Inflammatory macrophage (primary cell): ENCODE measurements around the gene BAZ2A.
"Not testable (repeated sequence)": the region's sequence is repeated elsewhere in the genome, so short reads cannot be mapped to it uniquely, and the experiment has no call there.

Experiments
- DNase-seq, 2 donors: peaks; one replicate each; pipeline ENCODE4 v3.0.0-alpha.2; 2020 to 2022
- total RNA-seq, 18 experiments: gene quantifications; one replicate each; lab custom pipeline; 2026; ENCODE audit warnings: mixed read lengths in 6 of 18, inconsistent platforms in 2 of 18; lab: John Stamatoyannopoulos, UW

The BAZ2A gene
- total RNA-seq: 23.4 to 187 (median 40.9) reads per million in 18 experiments

DNA sequence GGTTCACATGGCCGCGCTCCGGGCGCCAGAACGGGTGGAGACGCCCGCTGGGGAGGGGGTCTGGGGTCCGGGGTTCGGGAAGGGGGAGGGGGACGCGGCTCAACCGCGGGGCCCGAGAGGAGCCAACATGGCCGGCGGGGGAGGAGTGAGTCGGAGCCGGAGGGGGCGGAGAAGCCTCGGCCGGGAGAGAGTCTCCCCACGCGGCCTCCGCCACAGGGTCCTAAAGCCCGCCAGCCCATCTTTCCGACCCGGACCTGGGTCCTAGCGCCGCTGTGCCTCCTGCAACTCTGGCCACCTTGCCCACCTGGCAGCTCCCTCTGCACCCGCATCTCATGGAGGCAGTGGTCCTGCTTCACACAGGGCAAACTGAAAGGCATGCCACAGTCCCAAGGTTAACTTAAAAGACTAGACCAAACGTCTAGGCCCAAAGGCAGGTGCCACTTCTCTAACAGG is at the start of gene BAZ2A:
Gene BAZ2A (minus strand): TSS at position 147 of the 453 bp plus-strand sequence. CDS start 12,796 bp downstream, outside the sequence.
- DNase-seq: peak; percentile 65 to 80

- DNase-seq: no peak
Observed at GRCh38 chr12:56678852-56679251, 48.7 kb upstream of the BAZ2A start.

- no peak for DNase-seq
Observed at GRCh38 chr12:56677680-56678079, 47.6 kb upstream of the BAZ2A start.

- DNase-seq: no peak
Observed at GRCh38 chr12:56676851-56677580, 46.9 kb upstream of the BAZ2A start.

DNA sequence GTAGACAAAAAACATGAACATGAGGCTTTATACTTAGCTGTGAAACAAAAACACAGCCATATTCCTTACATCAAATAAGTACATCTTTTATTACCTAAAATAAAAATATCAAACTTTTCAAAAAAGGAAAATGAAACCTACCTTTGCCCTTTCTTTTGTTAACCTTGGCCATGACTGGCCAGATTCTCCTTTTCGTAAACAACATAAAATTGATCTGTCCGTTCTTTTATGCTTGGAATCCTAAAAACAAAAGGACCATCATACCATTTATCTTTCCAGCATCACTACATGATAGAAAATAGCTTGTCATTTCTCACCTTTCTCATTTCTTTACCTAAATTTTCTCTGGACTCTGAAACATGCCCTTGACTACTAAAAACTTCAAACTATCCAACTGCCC is 41.5 kb upstream of the BAZ2A start:
- DNase-seq: no peak

DNA sequence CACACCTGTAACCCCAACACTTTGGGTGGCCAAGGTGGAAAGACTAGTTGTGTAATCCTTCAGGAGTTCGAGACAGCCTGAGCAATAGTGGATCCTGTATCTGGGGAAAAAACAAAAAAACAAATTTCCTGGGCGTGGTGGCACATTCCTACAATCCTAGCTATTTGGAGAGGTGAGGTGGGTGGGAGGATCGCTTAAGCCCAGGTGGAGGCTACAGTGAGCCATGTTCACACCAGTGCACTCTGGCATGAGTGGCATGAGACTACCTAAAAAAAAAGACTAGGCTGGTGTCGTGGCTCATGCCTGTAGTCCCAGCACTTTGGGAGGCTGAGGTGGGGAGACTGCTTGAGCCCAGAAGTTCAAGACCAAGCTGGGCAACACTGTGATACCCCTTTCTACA is 40.7 kb upstream of the BAZ2A start:
- no peak for DNase-seq

GRCh38 chr12:56668197-56668457 is 38.0 kb upstream of the BAZ2A start:
- no peak for DNase-seq

- DNase-seq: no peak
Observed at GRCh38 chr12:56661979-56662638, 32.0 kb upstream of the BAZ2A start.

DNA sequence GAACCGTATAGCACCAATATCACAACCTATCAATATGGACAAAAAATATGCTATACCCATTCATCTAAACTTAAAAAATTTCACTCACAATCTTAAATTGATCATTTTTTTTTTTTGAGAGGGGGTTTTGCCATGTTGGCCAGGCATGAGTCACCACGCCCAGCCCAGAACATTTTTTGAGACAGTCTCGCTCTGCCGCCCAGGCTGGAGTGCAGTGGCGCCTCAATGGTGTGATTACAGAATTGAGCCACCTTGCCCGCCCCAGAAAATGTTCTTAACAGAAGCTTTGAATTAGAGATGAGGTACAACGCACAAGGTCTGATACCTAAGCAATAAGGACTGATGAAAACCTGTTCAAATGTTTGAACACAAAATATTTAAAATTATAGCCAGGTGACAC is 31.4 kb upstream of the BAZ2A start:
- no peak for DNase-seq

DNA sequence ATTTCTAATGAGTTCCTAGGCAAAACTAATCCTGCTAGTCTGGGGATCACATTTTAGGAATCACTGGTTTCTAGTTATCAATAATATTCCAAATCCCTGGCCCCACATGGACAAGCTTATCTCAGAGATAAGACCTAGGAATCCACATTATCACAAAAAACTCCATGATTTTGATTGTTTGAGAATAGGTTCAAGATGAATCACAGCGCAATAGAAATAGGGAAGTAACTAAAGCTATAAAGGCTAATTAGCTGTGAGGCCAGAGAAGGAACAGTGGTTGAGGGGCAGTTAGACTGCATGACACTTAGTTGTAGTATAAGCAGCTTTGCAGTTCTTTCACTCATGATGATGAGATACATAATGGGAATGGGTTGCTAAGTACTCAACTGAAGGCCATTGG is 28.8 kb upstream of the BAZ2A start:
- DNase-seq: peak; percentile 19 to 33

- DNase-seq: no peak
Observed at GRCh38 chr12:56657416-56658379, 27.6 kb upstream of the BAZ2A start.

GRCh38 chr12:56653781-56654180 is 23.7 kb upstream of the BAZ2A start:
- not testable (repeated sequence) for DNase-seq

DNA sequence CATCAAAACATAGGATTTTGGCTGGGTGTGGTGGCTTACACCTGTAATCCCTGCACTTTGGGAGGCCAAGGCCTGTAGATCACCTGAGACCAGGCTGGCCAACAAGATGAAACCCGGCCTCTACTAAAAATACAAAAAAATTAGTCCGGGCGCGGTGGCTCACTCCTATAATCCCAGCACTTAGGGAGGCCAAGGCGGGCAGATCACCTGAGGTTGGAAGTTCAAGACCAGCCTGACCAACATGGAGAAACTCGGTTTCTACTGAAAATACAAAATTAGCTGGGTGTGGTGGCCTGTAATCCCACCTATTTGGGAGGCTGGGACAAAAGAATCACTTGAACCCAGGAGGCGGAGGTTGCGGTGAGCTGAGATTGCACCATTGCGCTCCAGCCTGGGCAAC is 17.9 kb upstream of the BAZ2A start:
- DNase-seq: not testable (repeated sequence)

DNA sequence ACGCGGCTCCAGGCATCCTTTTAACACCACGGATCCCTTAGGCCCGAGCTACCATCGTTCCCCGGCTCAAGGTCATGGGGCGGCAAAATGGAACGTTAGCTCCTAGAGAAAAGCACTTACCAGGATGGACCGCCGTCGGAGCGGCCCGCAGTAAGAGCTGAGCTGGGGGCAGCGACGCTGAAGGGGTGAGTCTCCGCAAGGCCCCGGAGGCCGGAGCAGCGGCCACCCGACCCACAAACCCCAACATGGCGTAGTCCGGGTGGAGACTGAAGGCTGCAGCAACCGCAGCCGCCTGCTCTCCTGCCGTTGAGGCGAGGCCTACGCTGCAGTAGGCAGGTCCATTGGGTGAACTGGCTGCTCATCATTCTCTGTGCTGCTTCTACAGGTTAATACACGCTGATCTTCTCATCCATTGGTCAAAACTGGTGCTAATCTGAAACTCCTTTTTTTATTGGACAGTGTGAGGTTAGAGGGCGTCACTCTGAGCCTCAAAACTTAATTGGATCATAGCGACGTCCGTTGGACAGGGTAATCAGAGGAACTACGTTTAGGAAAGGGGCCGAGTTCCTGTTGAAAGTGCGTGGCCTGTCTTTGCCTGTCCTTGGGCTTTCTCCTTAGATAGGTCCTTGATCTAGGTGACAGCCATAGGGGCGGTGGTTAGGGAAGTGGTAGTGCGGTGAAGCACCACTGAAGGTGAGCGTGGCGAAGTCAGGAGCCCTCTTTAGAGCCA is 15.8 kb upstream of the BAZ2A start, which contains the start of gene ATP5F1B:
Gene ATP5F1B (minus strand): TSS at position 268 of the 730 bp plus-strand sequence. CDS start 21 bp downstream, at position 247.
- DNase-seq: peak; percentile 100

- DNase-seq: peak in 1 of 2 donors; percentile 27
Observed at GRCh38 chr12:56645201-56645716, 15.1 kb upstream of the BAZ2A start.

GRCh38 chr12:56644654-56645053 is 14.5 kb upstream of the BAZ2A start:
- no peak for DNase-seq

- peak in 1 of 2 donors; percentile 33 for DNase-seq
Observed at GRCh38 chr12:56641219-56641618, 11.1 kb upstream of the BAZ2A start.

- DNase-seq: no peak
Observed at GRCh38 chr12:56637621-56638020, 7.5 kb upstream of the BAZ2A start.

DNA sequence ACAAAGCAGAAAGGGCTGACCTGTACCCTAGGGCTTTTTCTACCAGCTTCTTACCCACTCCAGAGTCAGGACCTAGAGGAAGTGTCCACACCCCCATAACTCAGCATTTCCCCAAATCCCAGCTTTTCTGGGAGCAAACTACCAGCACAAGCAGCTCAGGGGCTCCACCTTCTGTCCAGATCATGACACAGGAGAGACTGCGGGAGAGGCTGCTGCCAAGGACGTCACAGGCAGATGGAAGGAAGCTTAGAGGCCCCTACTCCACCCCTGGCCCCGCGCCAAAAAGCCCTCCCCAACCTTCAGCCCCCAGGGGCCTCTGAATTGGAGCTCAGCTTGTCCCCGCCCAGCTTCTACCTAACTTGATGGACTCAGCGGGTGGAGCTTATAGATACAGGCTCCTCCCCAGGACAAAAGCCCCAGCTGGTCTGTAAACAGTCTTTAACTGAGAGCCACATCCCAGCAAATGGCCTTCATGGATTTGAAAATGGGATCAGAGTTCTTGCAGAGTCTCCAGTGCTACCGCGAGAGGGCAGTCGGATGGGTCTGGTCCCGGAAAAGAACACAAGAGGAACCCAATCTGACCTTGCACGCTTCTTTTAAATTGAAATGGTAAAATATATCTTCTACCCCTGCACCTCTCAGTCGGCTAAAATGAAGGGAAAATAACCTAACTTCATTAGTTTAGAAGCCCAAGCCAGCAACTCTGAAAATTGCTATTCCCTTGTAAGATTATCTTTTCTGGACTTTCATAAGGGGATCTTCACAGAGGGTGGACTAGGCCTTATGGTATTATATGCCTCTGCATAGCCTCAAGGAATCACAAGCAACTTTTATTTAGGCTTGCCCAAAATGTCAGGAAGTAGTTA is 6.8 kb upstream of the BAZ2A start:
- DNase-seq: peak; percentile 85 to 88

GRCh38 chr12:56635806-56636674 is 5.9 kb upstream of the BAZ2A start:
- DNase-seq: peak; percentile 79 to 84
